Hepatic stellate cell (primary cell): Measurements from ENCODE around the gene SYNGR2.
A peak's percentile ranks its signal among the peaks of the same experiment; 100 is the strongest.

Source experiments
- DNase-seq: peaks from one replicate; pipeline ENCODE4 v3.0.0; 2011; ENCODE audit warnings: low spot score

The SYNGR2 gene

GRCh38 chr17:78204387-78205123 is 36.2 kb downstream of the SYNGR2 start:
- no peak for DNase-seq

DNA sequence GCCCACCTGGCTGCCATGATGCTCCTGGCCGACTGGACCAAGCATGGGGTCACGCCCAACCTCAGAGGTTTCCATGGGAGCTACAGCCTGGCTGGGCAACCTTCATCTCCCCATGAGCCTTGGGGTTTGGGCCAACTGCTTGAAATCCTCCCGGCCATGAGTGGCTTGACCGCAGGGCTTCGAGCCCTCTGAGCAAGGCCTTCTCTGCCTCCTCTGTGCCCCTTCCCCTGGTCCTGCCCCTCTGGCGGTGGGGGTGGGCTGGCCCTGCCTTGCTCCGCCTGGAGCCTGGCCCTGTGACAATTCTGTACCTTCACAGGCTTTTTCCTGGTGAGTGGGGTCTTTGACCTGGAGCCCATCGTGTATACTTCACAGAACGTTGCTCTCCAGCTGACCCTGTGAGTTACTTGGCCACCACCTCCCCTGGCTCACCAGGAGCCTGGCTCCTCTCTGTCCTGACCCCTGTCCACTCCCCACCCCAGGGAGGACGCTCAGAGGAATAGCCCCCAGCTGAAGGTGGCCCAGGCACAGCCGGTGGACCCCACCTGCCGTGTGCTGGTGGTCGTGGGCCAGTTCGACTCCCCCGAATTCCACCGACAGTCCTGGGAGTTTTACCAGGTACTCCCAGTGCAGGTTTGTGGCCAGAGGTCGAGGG is 36.9 kb downstream of the SYNGR2 start:
- DNase-seq, result no peak

DNA sequence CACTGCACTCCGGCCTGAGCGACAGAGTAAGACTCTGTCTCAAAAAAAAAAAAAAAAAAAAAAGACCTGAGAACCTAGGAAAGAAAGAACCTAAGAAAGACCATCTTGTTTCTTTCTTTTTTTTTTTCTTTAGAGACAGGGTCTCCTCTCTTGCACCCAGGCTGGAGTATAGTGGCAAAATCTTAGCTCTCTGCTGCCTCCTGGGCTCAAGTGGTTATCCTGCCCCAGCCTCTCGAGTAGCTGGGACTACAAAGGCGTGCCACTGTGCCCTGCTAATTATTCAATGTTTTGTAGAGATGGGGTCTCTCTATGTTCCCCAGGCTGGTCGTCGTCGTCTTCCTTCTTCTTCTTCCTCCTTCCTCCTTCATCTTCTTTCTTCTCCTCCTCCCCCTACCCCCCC is 37.9 kb downstream of the SYNGR2 start:
- no peak for DNase-seq

GRCh38 chr17:78208486-78208885 is 40.1 kb downstream of the SYNGR2 start:
- DNase-seq, result no peak

GRCh38 chr17:78210111-78210510 is 41.7 kb downstream of the SYNGR2 start:
- DNase-seq, result no peak

- DNase-seq, result no peak
Observed at GRCh38 chr17:78211032-78211431, 42.7 kb downstream of the SYNGR2 start.

DNA sequence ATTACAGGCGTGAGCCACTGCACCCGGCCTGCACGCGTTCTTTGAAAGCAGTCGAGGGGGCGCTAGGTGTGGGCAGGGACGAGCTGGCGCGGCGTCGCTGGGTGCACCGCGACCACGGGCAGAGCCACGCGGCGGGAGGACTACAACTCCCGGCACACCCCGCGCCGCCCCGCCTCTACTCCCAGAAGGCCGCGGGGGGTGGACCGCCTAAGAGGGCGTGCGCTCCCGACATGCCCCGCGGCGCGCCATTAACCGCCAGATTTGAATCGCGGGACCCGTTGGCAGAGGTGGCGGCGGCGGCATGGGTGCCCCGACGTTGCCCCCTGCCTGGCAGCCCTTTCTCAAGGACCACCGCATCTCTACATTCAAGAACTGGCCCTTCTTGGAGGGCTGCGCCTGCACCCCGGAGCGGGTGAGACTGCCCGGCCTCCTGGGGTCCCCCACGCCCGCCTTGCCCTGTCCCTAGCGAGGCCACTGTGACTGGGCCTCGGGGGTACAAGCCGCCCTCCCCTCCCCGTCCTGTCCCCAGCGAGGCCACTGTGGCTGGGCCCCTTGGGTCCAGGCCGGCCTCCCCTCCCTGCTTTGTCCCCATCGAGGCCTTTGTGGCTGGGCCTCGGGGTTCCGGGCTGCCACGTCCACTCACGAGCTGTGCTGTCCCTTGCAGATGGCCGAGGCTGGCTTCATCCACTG is 45.8 kb downstream of the SYNGR2 start, which contains the start of gene BIRC5:
BIRC5 (plus strand) TSS at position 238 of the 690 bp plus-strand sequence; CDS start at position 302, 64 bp downstream.
- DNase-seq, result peak; percentile 95

DNA sequence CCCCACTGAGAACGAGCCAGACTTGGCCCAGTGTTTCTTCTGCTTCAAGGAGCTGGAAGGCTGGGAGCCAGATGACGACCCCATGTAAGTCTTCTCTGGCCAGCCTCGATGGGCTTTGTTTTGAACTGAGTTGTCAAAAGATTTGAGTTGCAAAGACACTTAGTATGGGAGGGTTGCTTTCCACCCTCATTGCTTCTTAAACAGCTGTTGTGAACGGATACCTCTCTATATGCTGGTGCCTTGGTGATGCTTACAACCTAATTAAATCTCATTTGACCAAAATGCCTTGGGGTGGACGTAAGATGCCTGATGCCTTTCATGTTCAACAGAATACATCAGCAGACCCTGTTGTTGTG is 46.3 kb downstream of the SYNGR2 start:
- DNase-seq, result no peak

DNA sequence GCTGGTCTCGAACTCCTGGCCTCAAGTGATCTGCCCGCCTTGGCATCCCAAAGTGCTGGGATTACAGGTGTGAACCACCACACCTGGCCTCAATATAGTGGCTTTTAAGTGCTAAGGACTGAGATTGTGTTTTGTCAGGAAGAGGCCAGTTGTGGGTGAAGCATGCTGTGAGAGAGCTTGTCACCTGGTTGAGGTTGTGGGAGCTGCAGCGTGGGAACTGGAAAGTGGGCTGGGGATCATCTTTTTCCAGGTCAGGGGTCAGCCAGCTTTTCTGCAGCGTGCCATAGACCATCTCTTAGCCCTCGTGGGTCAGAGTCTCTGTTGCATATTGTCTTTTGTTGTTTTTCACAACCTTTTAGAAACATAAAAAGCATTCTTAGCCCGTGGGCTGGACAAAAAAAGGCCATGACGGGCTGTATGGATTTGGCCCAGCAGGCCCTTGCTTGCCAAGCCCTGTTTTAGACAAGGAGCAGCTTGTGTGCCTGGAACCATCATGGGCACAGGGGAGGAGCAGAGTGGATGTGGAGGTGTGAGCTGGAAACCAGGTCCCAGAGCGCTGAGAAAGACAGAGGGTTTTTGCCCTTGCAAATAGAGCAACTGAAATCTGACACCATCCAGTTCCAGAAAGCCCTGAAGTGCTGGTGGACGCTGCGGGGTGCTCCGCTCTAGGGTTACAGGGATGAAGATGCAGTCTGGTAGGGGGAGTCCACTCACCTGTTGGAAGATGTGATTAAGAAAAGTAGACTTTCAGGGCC is 51.2 kb downstream of the SYNGR2 start:
- no peak for DNase-seq
